Nephron (organoid): ENCODE data around the gene TIMP3.
A peak's percentile ranks its signal among the peaks of the same experiment; 100 is the strongest.
"Not testable (repeated sequence)": the region's sequence is repeated elsewhere in the genome, so short reads cannot be mapped to it uniquely, and the experiment has no call there.

Experiments
- H3K27ac Mint-ChIP-seq, 3 experiments: 2 replicates each; pipeline ENCODE4 v1.8.0; 2020; ENCODE audit warnings: mixed read lengths in 3 of 3, mild to moderate bottlenecking in 2 of 3, moderate library complexity in 1 of 3
- H3K27me3 Mint-ChIP-seq: 2 replicates; pipeline ENCODE4 v1.8.0; 2021; ENCODE audit warnings: low read depth, mild to moderate bottlenecking, moderate library complexity, mixed read lengths
- H3K36me3 Mint-ChIP-seq: 2 replicates; pipeline ENCODE4 v1.8.0; 2020; ENCODE audit warnings: low read depth, mixed read lengths
- H3K4me1 Mint-ChIP-seq: 2 replicates; pipeline ENCODE4 v1.8.0; 2020; ENCODE audit warnings: mixed read lengths
- H3K4me3 Mint-ChIP-seq, 3 experiments: 2 replicates each; pipeline ENCODE4 v1.8.0; 2020; ENCODE audit warnings: mild to moderate bottlenecking in 3 of 3, mixed read lengths in 3 of 3, moderate library complexity in 2 of 3
- H3K9me3 Mint-ChIP-seq: 2 replicates; pipeline ENCODE4 v1.8.0; 2020; ENCODE audit warnings: mixed read lengths
- TF ChIP-seq, protein P1 (sequence below), 3 experiments: fragments of 200-600 bp; sonication (generic); IDR thresholded peaks; one replicate each; pipeline ENCODE4 v1.5.0; 2021; ENCODE audit warnings: antibody characterized with exemption in 3 of 3; ENCODE audit not compliant: unreplicated experiment in 3 of 3

Gene TIMP3

GRCh38 chr22:32864596-32864995 is 63.1 kb downstream of the TIMP3 start:
- no peaks in the 10 kb centered on the region for H3K9me3 Mint-ChIP-seq
- H3K36me3 Mint-ChIP-seq: peaks cover 28% of the 10 kb centered on the region
- no peak overlapping the region for H3K27ac Mint-ChIP-seq
- H3K4me3 Mint-ChIP-seq: no peak overlapping the region
- peaks cover 13% of the 10 kb centered on the region for H3K4me1 Mint-ChIP-seq
- no peaks in the 10 kb centered on the region for H3K27me3 Mint-ChIP-seq
- TF ChIP-seq, protein P1, sequence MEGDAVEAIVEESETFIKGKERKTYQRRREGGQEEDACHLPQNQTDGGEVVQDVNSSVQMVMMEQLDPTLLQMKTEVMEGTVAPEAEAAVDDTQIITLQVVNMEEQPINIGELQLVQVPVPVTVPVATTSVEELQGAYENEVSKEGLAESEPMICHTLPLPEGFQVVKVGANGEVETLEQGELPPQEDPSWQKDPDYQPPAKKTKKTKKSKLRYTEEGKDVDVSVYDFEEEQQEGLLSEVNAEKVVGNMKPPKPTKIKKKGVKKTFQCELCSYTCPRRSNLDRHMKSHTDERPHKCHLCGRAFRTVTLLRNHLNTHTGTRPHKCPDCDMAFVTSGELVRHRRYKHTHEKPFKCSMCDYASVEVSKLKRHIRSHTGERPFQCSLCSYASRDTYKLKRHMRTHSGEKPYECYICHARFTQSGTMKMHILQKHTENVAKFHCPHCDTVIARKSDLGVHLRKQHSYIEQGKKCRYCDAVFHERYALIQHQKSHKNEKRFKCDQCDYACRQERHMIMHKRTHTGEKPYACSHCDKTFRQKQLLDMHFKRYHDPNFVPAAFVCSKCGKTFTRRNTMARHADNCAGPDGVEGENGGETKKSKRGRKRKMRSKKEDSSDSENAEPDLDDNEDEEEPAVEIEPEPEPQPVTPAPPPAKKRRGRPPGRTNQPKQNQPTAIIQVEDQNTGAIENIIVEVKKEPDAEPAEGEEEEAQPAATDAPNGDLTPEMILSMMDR (IDR thresholded peaks at IDR 0.05; ENCODE audit: unreplicated experiment in 3 of 3): no peak

DNA sequence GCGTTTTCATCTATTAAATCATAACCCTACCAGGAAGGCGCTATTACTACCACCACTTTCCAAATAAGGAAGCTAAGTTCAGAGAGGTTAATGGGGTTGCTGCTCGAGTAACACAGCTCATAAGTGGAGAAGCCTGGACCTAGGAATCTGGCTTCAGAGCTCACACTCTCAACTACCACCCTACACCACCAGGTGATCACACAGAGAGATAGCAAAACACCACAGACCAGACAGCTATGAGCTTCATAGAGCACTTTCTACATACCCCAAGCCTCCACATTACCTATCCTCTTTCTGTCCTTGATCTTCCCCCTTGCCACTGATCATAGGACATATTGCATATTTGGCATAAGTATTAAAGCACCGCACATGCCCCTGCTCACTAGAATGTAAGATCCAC is 65.4 kb downstream of the TIMP3 start:
- Mint-ChIP-seq H3K9me3 (no peaks in the 10 kb centered on the region), H3K27ac (no peak overlapping the region), H3K4me1 (peaks cover 13% of the 10 kb centered on the region), H3K27me3 (no peaks in the 10 kb centered on the region), H3K4me3 (no peak overlapping the region), H3K36me3 (peaks cover 11% of the 10 kb centered on the region)
- TF ChIP-seq, protein P1 (IDR thresholded peaks at IDR 0.05; ENCODE audit: unreplicated experiment in 3 of 3): no peak

DNA sequence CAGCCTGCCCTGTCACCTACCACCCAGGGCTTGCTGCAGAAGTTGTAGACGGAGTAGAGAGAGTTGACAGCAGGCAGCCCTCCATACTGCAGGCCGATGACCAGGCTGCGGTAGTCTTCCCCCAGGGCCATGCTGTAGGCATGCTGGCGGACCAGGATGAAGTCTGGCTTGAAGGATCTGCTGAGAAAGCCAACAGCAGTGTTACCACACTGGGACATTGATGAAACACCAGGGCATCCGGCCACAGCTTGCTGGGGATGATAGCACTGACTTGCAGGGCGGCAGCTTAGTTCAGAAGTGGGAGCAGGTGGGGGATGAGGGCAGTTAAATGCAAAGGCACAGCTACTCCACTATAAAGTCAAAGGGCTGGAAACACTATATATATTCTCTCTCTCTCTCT is 67.4 kb downstream of the TIMP3 start:
- Mint-ChIP-seq H3K4me1 (peaks cover under 1% of the 10 kb centered on the region), H3K4me3 (no peak overlapping the region), H3K9me3 (no peaks in the 10 kb centered on the region), H3K27ac (no peak overlapping the region), H3K27me3 (no peaks in the 10 kb centered on the region), H3K36me3 (no peaks in the 10 kb centered on the region)
- TF ChIP-seq, protein P1 (IDR thresholded peaks at IDR 0.05; ENCODE audit: unreplicated experiment in 3 of 3): no peak

DNA sequence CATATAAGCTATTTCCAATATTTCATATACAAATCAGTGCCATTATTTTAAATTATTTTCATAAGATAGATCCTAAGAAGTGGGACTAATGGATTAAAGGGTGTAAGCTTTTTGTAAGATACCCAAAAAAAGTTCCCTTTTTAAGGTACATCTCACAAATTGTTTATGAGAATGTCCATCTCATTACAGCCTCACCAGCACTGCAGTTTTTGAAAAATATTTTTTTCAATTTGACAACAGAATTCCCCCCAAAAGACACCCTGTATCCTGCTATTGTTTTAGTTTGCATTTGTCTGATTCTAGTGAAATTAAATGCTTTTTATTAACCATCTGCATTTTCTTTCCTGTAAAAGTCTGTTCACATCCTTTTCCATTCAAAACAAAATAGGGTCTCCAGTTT is 69.0 kb downstream of the TIMP3 start:
- Mint-ChIP-seq H3K27ac (no peak overlapping the region), H3K4me3 (no peak overlapping the region), H3K9me3 (no peaks in the 10 kb centered on the region), H3K36me3 (no peaks in the 10 kb centered on the region), H3K4me1 (peaks cover 16% of the 10 kb centered on the region), H3K27me3 (peaks cover 8% of the 10 kb centered on the region)
- TF ChIP-seq, protein P1 (IDR thresholded peaks at IDR 0.05; ENCODE audit: unreplicated experiment in 3 of 3): no peak

DNA sequence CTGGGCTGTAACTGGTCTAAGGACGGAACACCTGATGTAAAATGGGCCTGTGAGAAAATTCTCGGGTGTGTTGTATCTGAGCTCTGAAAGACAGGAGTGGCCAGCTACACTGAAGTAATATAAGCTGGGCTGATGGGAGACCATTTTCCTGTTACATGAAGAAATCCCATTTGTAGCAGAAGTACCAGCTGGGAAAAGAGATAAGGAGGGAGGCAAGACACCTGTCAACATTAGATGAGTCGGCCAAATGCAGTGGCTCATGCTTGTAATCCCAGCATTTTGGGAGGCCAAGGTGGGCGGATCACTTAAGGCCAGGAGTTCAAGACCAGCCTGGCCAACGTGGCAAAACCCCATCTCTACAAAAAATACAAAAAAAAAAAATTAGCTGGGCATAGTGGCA is 72.1 kb downstream of the TIMP3 start:
- Mint-ChIP-seq H3K27me3 (peaks cover 16% of the 10 kb centered on the region), H3K4me1 (peaks cover 29% of the 10 kb centered on the region)
- H3K27ac Mint-ChIP-seq, H3K9me3 Mint-ChIP-seq, H3K36me3 Mint-ChIP-seq, H3K4me3 Mint-ChIP-seq: not testable (repeated sequence)

- Mint-ChIP-seq H3K27ac (peak overlapping the region; percentile 24 to 73 (median 58)), H3K4me3 (no peak overlapping the region), H3K9me3 (no peaks in the 10 kb centered on the region), H3K4me1 (peaks cover 36% of the 10 kb centered on the region), H3K36me3 (no peaks in the 10 kb centered on the region), H3K27me3 (peaks cover 16% of the 10 kb centered on the region)
- TF ChIP-seq, protein P1 (IDR thresholded peaks at IDR 0.05; ENCODE audit: unreplicated experiment in 3 of 3): no peak
Observed at GRCh38 chr22:32874385-32874784, 72.9 kb downstream of the TIMP3 start.
